NCI-H1436 (cell line): ENCODE results near the gene KCNQ1OT1.

Source experiments
- DNase-seq: peaks from one replicate; lab custom pipeline; 2025; lab: John Stamatoyannopoulos, UW

KCNQ1OT1 gene

GRCh38 chr11:2666828-2667570, 32.8 kb downstream of the KCNQ1OT1 start:
- no peak for DNase-seq

- no peak for DNase-seq
Measured at GRCh38 chr11:2666401-2666741, 33.4 kb downstream of the KCNQ1OT1 start.

GRCh38 chr11:2665526-2666400, 34.0 kb downstream of the KCNQ1OT1 start:
- DNase-seq = no peak

- no peak for DNase-seq
Measured at GRCh38 chr11:2664791-2665525, 34.8 kb downstream of the KCNQ1OT1 start.

- DNase-seq = no peak
Measured at GRCh38 chr11:2664376-2664775, 35.4 kb downstream of the KCNQ1OT1 start.

GRCh38 chr11:2663915-2664314, 35.9 kb downstream of the KCNQ1OT1 start:
- no peak for DNase-seq

- DNase-seq = no peak
Measured at GRCh38 chr11:2663506-2663905, 36.3 kb downstream of the KCNQ1OT1 start.

- DNase-seq = no peak
Measured at GRCh38 chr11:2662430-2663299, 37.1 kb downstream of the KCNQ1OT1 start.

- no peak for DNase-seq
Measured at GRCh38 chr11:2662024-2662312, 37.8 kb downstream of the KCNQ1OT1 start.

GRCh38 chr11:2661173-2662023, 38.4 kb downstream of the KCNQ1OT1 start:
- DNase-seq = no peak

GRCh38 chr11:2660357-2660939, 39.3 kb downstream of the KCNQ1OT1 start:
- no peak for DNase-seq

GRCh38 chr11:2657697-2658284, 42.0 kb downstream of the KCNQ1OT1 start:
- no peak for DNase-seq

GRCh38 chr11:2656859-2657258, 42.9 kb downstream of the KCNQ1OT1 start:
- DNase-seq = no peak

- no peak for DNase-seq
Measured at GRCh38 chr11:2655834-2656622, 43.8 kb downstream of the KCNQ1OT1 start.

- DNase-seq = no peak
Measured at GRCh38 chr11:2655016-2655719, 44.6 kb downstream of the KCNQ1OT1 start.

GRCh38 chr11:2653930-2654739, 45.7 kb downstream of the KCNQ1OT1 start:
- DNase-seq = no peak

GRCh38 chr11:2653198-2653551, 46.6 kb downstream of the KCNQ1OT1 start:
- DNase-seq = no peak
